Measurements from ENCODE around the gene NLRC5.

Gene NLRC5

DNA sequence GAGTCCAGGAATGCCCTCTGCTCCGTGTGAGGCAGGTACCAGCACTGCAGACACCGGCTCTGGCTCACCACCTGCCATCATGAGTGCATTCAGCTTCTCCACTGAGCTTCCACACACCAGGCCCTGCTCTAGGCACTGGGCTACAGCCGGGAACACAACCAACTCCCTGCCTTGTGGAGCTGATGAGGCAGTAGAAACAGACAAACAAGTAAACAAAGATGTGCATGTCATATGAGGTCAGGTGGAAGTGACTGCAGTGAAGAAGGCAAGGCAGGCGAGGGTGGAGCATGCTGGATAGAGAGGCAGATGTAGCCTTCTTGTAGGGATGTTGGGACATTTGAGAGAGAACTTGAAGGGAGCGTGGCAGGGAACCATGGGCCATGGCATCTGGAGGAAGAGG is 5.0 kb downstream of the NLRC5 start:
- peaks cover 67% of the 10 kb centered on the region for H3K27me3 Mint-ChIP-seq (ENCODE audit: low read depth)
- TF ChIP-seq, protein P1, sequence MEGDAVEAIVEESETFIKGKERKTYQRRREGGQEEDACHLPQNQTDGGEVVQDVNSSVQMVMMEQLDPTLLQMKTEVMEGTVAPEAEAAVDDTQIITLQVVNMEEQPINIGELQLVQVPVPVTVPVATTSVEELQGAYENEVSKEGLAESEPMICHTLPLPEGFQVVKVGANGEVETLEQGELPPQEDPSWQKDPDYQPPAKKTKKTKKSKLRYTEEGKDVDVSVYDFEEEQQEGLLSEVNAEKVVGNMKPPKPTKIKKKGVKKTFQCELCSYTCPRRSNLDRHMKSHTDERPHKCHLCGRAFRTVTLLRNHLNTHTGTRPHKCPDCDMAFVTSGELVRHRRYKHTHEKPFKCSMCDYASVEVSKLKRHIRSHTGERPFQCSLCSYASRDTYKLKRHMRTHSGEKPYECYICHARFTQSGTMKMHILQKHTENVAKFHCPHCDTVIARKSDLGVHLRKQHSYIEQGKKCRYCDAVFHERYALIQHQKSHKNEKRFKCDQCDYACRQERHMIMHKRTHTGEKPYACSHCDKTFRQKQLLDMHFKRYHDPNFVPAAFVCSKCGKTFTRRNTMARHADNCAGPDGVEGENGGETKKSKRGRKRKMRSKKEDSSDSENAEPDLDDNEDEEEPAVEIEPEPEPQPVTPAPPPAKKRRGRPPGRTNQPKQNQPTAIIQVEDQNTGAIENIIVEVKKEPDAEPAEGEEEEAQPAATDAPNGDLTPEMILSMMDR (IDR thresholded peaks at IDR 0.05; ENCODE audit: unreplicated experiment in 3 of 3), result no peak
- H3K27ac Mint-ChIP-seq, result no peak overlapping the region
- H3K4me3 Mint-ChIP-seq, result no peak overlapping the region
- H3K9me3 Mint-ChIP-seq, result no peaks in the 10 kb centered on the region
- H3K4me1 Mint-ChIP-seq, result peaks cover 6% of the 10 kb centered on the region
- no peaks in the 10 kb centered on the region for H3K36me3 Mint-ChIP-seq (ENCODE audit: low read depth)

DNA sequence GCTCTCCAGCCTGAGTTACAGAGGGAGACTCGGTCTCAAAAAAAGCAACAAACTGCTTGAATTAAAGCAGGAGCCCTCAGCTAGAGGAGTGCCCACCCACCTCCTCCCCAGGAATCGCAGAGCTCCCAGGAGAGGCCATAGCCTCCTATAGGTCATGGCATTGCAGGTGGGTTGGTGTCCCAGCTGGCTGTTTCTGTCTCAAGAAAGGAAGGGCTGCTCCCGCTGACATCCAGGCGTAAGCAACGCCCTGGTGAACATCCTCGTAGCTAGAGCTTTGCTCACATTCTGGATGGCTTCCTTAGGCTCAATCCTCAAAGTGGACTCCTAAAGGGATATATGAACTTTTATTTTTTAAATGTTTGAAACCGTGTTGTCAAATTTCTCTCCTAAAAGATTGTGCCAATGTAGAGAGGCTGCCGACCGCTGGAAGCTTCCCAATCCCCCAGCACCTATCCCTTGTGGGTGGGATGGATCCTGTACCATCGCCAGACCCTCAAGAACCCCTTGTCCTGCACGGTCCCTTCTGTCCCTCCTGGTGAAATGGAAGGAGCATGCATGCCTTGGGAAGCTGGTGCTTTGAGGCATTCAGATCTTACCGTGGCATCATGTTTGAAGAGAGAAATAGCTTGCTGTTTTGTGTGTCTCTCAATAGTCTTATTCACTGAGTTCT is 5.9 kb downstream of the NLRC5 start:
- TF ChIP-seq, protein P1 (IDR thresholded peaks at IDR 0.05; ENCODE audit: unreplicated experiment in 3 of 3), result no peak
- H3K4me3 Mint-ChIP-seq, result no peak overlapping the region
- no peaks in the 10 kb centered on the region for H3K9me3 Mint-ChIP-seq
- no peaks in the 10 kb centered on the region for H3K4me1 Mint-ChIP-seq
- no peaks in the 10 kb centered on the region for H3K36me3 Mint-ChIP-seq (ENCODE audit: low read depth)
- H3K27me3 Mint-ChIP-seq (ENCODE audit: low read depth), result peaks cover 57% of the 10 kb centered on the region
- no peak overlapping the region for H3K27ac Mint-ChIP-seq

DNA sequence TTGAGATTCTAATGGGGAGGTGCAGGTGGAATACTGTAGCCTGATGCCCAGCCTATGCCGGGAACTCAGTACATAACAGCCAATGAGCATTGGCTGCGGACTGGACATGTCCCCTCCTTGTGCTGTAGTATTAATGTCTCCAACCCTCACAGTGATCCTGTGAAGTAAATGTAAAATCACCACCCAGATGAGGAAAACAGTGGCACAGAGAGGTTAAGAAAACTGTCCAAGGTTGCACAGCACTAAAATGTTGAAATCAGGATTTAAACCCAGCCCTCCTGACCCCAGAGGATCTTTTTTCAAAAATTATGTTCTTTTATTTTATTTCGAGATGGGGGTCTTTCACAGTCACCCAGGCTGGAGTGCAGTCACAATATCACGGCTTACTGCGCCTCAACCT is 7.9 kb downstream of the NLRC5 start:
- H3K4me3 Mint-ChIP-seq, result no peak overlapping the region
- H3K9me3 Mint-ChIP-seq, result no peaks in the 10 kb centered on the region
- TF ChIP-seq, protein P1 (IDR thresholded peaks at IDR 0.05; ENCODE audit: unreplicated experiment in 3 of 3), result no peak
- H3K36me3 Mint-ChIP-seq (ENCODE audit: low read depth), result no peaks in the 10 kb centered on the region
- peaks cover 40% of the 10 kb centered on the region for H3K27me3 Mint-ChIP-seq (ENCODE audit: low read depth)
- no peak overlapping the region for H3K27ac Mint-ChIP-seq
- no peaks in the 10 kb centered on the region for H3K4me1 Mint-ChIP-seq

DNA sequence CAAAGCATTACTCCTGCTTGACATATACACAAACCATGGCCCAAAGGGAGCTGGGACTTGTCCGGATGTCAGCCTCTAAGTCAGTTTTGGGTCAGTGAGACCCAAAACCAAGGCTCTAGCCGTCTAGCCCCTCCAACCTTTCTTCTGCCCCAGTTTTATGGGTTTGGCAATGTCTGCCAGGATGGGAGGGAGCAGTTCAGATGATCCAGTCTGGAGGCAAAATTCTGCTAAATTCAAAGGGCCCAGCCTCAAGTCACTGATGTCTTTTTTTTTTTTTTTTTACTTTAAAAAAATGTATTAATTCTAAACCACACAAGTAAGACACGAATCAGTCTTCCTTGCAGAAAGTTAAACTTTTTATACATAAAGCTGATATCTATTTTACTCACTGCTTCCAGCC is 8.6 kb downstream of the NLRC5 start:
- Mint-ChIP-seq H3K27me3 (ENCODE audit: low read depth) (peaks cover 40% of the 10 kb centered on the region), H3K4me3 (no peak overlapping the region), H3K36me3 (ENCODE audit: low read depth) (no peaks in the 10 kb centered on the region), H3K4me1 (no peaks in the 10 kb centered on the region), H3K27ac (no peak overlapping the region), H3K9me3 (no peaks in the 10 kb centered on the region)
- TF ChIP-seq, protein P1 (IDR thresholded peaks at IDR 0.05; ENCODE audit: unreplicated experiment in 3 of 3), result no peak

DNA sequence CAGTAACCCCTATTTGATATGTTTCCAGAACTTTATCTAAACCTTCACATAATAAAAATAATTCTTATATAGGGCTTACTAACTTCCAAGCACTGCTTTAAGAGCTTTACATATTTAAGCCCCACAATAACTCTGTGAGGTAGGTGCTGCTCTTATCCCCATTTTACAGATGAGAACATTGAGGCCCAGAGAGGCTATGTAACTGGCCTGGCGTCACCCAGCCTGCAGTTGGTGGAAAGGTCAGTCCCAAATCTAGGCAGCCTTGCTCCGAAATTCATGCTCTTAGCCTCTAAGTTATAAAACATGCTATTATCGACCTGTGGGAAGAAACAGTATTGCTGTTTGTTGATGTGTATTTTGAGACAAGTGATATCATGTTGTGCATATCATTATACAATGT is 9.0 kb downstream of the NLRC5 start:
- no peaks in the 10 kb centered on the region for H3K9me3 Mint-ChIP-seq
- H3K27me3 Mint-ChIP-seq (ENCODE audit: low read depth), result peaks cover 40% of the 10 kb centered on the region
- no peaks in the 10 kb centered on the region for H3K36me3 Mint-ChIP-seq (ENCODE audit: low read depth)
- no peak overlapping the region for H3K27ac Mint-ChIP-seq
- no peaks in the 10 kb centered on the region for H3K4me1 Mint-ChIP-seq
- no peak overlapping the region for H3K4me3 Mint-ChIP-seq
- TF ChIP-seq, protein P1 (IDR thresholded peaks at IDR 0.05; ENCODE audit: unreplicated experiment in 3 of 3), result no peak

DNA sequence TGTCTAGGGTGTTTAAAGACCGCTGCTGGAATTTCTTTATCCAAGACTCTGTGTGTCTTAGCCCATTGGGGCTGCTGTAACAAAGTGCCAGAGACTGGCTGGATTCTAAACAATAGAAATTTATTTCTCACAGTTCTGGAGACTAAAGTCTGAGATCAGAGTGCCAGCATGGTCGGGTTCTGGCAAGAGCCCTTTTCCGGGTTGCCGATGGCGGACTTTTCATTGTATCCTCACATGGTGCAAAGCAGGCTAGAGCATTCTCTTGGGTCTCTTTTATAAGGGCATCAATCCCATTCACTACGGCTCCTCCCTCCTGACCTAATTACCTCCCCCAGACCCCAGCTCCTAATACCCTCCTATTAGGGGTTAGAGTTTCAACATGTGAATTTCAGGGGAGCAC is 9.5 kb downstream of the NLRC5 start:
- Mint-ChIP-seq H3K4me3 (no peak overlapping the region), H3K27ac (no peak overlapping the region), H3K36me3 (ENCODE audit: low read depth) (no peaks in the 10 kb centered on the region)

More for the DNA sequence above, 9.5 kb downstream of the NLRC5 start:
- Mint-ChIP-seq H3K9me3 (no peaks in the 10 kb centered on the region), H3K4me1 (no peaks in the 10 kb centered on the region), H3K27me3 (ENCODE audit: low read depth) (peaks cover 42% of the 10 kb centered on the region)
- TF ChIP-seq, protein P1 (IDR thresholded peaks at IDR 0.05; ENCODE audit: unreplicated experiment in 3 of 3), result no peak
